ENCODE data around the gene MAP3K2. TPM values are rescaled to one million over a fixed set of nuclear protein-coding genes. Genes with fewer than 3 reads are reported as not detected.

Gene MAP3K2
- total RNA-seq, 1 experiment from 2014 or later, result 54.8 TPM

- Histone ChIP-seq H3K4me1 (ENCODE audit: insufficient read depth, low read length, poor library complexity, severe bottlenecking) (peaks cover 42% of the 10 kb centered on the region), H3K27ac (ENCODE audit: low read depth, low read length, poor library complexity, severe bottlenecking) (no peak overlapping the region), H3K4me3 (ENCODE audit: low read depth, low read length, poor library complexity, severe bottlenecking) (no peak overlapping the region), H3K27me3 (replicated peaks; ENCODE audit: insufficient read depth, low read depth, low read length, poor library complexity) (no peaks in the 10 kb centered on the region), H3K9me3 (ENCODE audit: low read depth, low read length, poor library complexity, severe bottlenecking) (peaks cover 8% of the 10 kb centered on the region), H3K36me3 (ENCODE audit: insufficient read depth, low read length, poor library complexity, severe bottlenecking) (no peaks in the 10 kb centered on the region)
- CTCF ChIA-PET, result no interaction called here
- no peak for DNase-seq (ENCODE audit: low spot score)
- TF ChIP-seq EZH2 (IDR thresholded peaks at IDR 0.05; ENCODE audit: borderline replicate concordance, low read depth, low read length, poor library complexity, severe bottlenecking) (no peak), CTCF (conservative IDR thresholded peaks at IDR 0.05; ENCODE audit: low read depth, low read length) (no peak)
- no TSS peak for BruUV-seq (replicated peaks)
- intact Hi-C loops (cut with micrococcal nuclease; ENCODE audit: unreplicated experiment), result no loop called here
- POLR2A ChIA-PET (ENCODE audit: low non-redundant PET), result no interaction called here
These were observed 27.1 kb upstream of the MAP3K2 start for GRCh38 chr2:127414638-127415592.

- ChIA-PET POLR2A (ENCODE audit: low non-redundant PET) (no interaction called here), CTCF (no interaction called here)
- H3K27ac ChIP-seq (ENCODE audit: low read depth, low read length, poor library complexity, severe bottlenecking), result peak overlapping the region; percentile 36
- peaks cover 8% of the 10 kb centered on the region for H3K9me3 ChIP-seq (ENCODE audit: low read depth, low read length, poor library complexity, severe bottlenecking)
- peaks cover 35% of the 10 kb centered on the region for H3K4me1 ChIP-seq (ENCODE audit: insufficient read depth, low read length, poor library complexity, severe bottlenecking)
- no peaks in the 10 kb centered on the region for H3K27me3 ChIP-seq (replicated peaks; ENCODE audit: insufficient read depth, low read depth, low read length, poor library complexity)
- peak; percentile 41 for DNase-seq (ENCODE audit: low spot score)
- intact Hi-C loops (cut with micrococcal nuclease; ENCODE audit: unreplicated experiment), result no loop called here
- BruUV-seq (replicated peaks), result no TSS peak
- no peak overlapping the region for H3K4me3 ChIP-seq (ENCODE audit: low read depth, low read length, poor library complexity, severe bottlenecking)
- no peaks in the 10 kb centered on the region for H3K36me3 ChIP-seq (ENCODE audit: insufficient read depth, low read length, poor library complexity, severe bottlenecking)
- TF ChIP-seq EZH2 (IDR thresholded peaks at IDR 0.05; ENCODE audit: borderline replicate concordance, low read depth, low read length, poor library complexity, severe bottlenecking) (no peak), CTCF (conservative IDR thresholded peaks at IDR 0.05; ENCODE audit: low read depth, low read length) (no peak)
These were observed 26.2 kb upstream of the MAP3K2 start for GRCh38 chr2:127413782-127414637.

GRCh38 chr2:127413200-127413599 lies 25.4 kb upstream of the MAP3K2 start:
- intact Hi-C loops (cut with micrococcal nuclease; ENCODE audit: unreplicated experiment), result no loop called here
- no peak for TF ChIP-seq CTCF (conservative IDR thresholded peaks at IDR 0.05; ENCODE audit: low read depth, low read length)
- TF ChIP-seq EZH2 (IDR thresholded peaks at IDR 0.05; ENCODE audit: borderline replicate concordance, low read depth, low read length, poor library complexity, severe bottlenecking), result no peak
- Histone ChIP-seq H3K36me3 (ENCODE audit: insufficient read depth, low read length, poor library complexity, severe bottlenecking) (no peaks in the 10 kb centered on the region), H3K4me3 (ENCODE audit: low read depth, low read length, poor library complexity, severe bottlenecking) (no peak overlapping the region), H3K4me1 (ENCODE audit: insufficient read depth, low read length, poor library complexity, severe bottlenecking) (peaks cover 42% of the 10 kb centered on the region), H3K27me3 (replicated peaks; ENCODE audit: insufficient read depth, low read depth, low read length, poor library complexity) (no peaks in the 10 kb centered on the region), H3K9me3 (ENCODE audit: low read depth, low read length, poor library complexity, severe bottlenecking) (peaks cover 8% of the 10 kb centered on the region), H3K27ac (ENCODE audit: low read depth, low read length, poor library complexity, severe bottlenecking) (peak overlapping the region; percentile 36)
- ChIA-PET CTCF (no interaction called here), POLR2A (ENCODE audit: low non-redundant PET) (no interaction called here)
- no peak for DNase-seq (ENCODE audit: low spot score)
- BruUV-seq (replicated peaks), result no TSS peak

All from A673 (cell line).